H1 (cell line): Measurements from ENCODE around the gene INSIG1. TPM values are rescaled to one million over a fixed set of nuclear protein-coding genes. Genes with fewer than 3 reads are reported as not detected.

Experiments
- CTCF ChIA-PET: fragments of 300-600 bp; sonication (Branson Sonifier 250); formaldehyde crosslinking; loops from one replicate; lab custom pipeline; 2021; ENCODE audit not compliant: partially characterized antibody; lab: Charles Lee
- POLR2A ChIA-PET: fragments of 300-600 bp; sonication (Branson Sonifier 250); formaldehyde crosslinking; loops from one replicate; lab custom pipeline; 2021; ENCODE audit warnings: inconsistent platforms; ENCODE audit not compliant: partially characterized antibody; lab: Charles Lee
- DNase-seq, 2 experiments: peaks; one replicate each; pipeline versions ENCODE4 v3.0.0 to v3.0.0-alpha.2; 2010 to 2022; ENCODE audit warnings: low spot score in 2 of 2, low read depth in 1 of 2, mixed read lengths in 1 of 2
- FAIRE-seq: peaks from 2 replicates; lab custom pipeline; 2011; peaks lifted over from hg19 to GRCh38; lab: Jason Lieb, UNC
- H2AFZ ChIP-seq: 2 replicates; pipeline ENCODE4 v1.8.1; 2012; ENCODE audit warnings: low read length, inconsistent platforms
- H2AK5ac ChIP-seq: 2 replicates; pipeline ENCODE4 v1.6.1; 2013; ENCODE audit warnings: low read depth, low read length
- H2BK120ac ChIP-seq: replicated peaks from 2 replicates; pipeline ENCODE3; 2013; ENCODE audit warnings: low read depth, low read length, inconsistent platforms
- H2BK12ac ChIP-seq: 2 replicates; pipeline ENCODE4 v1.6.1; 2013; ENCODE audit warnings: low read depth, low read length
- H2BK15ac ChIP-seq: 2 replicates; pipeline ENCODE4 v1.6.1; 2013; ENCODE audit warnings: low read length
- H2BK20ac ChIP-seq: 2 replicates; pipeline ENCODE4 v1.6.1; 2013; ENCODE audit warnings: low read length
- H2BK5ac ChIP-seq: 2 replicates; pipeline ENCODE4 v1.6.1; 2013; ENCODE audit warnings: low read depth, low read length
- H3K14ac ChIP-seq: 2 replicates; pipeline ENCODE4 v1.6.1; 2013; ENCODE audit warnings: inconsistent platforms; ENCODE audit not compliant: insufficient read length
- H3K18ac ChIP-seq: 2 replicates; pipeline ENCODE4 v1.6.1; 2013; ENCODE audit warnings: low read length; ENCODE audit errors: extremely low read depth
- H3K23ac ChIP-seq: 2 replicates; pipeline ENCODE4 v1.6.1; 2013; ENCODE audit warnings: inconsistent platforms; ENCODE audit not compliant: insufficient read length
- H3K23me2 ChIP-seq: 2 replicates; pipeline ENCODE4 v1.6.1; 2013; ENCODE audit warnings: low read depth, low read length
- H3K27ac ChIP-seq: 2 replicates; pipeline ENCODE4 v1.6.1; 2011; ENCODE audit warnings: low read depth, low read length, inconsistent platforms
- H3K27me3 ChIP-seq, 4 experiments: replicated peaks in 1 of 4; 1 replicate in 1 of 4; 2 replicates in 3 of 4; pipeline versions ENCODE4 v1.6.1 to v1.8.1; 2011 to 2013; ENCODE audit warnings: low read length in 3 of 4, mild to moderate bottlenecking in 3 of 4, inconsistent platforms in 2 of 4, mixed read lengths in 2 of 4, moderate library complexity in 1 of 4; ENCODE audit not compliant: control insufficient read depth in 3 of 4, insufficient read depth in 3 of 4; ENCODE audit errors: extremely low read depth in 1 of 4
- H3K36me3 ChIP-seq, 4 experiments: 2 replicates each; pipeline versions ENCODE4 v1.6.1 to v1.8.1; 2011 to 2013; ENCODE audit warnings: mild to moderate bottlenecking in 4 of 4, low read length in 3 of 4, moderate library complexity in 2 of 4, control low read depth in 1 of 4, inconsistent platforms in 1 of 4; ENCODE audit not compliant: insufficient read depth in 4 of 4, control insufficient read depth in 2 of 4
- H3K4ac ChIP-seq: replicated peaks from 2 replicates; pipeline ENCODE3; 2013; ENCODE audit warnings: low read length, low read depth, mixed read lengths, inconsistent platforms; ENCODE audit not compliant: insufficient read length
- H3K4me1 ChIP-seq, 4 experiments: replicated peaks in 1 of 4; 1 replicate in 1 of 4; 2 replicates in 3 of 4; pipeline versions ENCODE4 v1.6.1 to v1.8.1; 2011 to 2013; ENCODE audit warnings: low read length in 3 of 4, inconsistent platforms in 2 of 4, mixed read lengths in 1 of 4; ENCODE audit not compliant: insufficient read depth in 4 of 4, control insufficient read depth in 3 of 4
- H3K4me2 ChIP-seq, 2 experiments: 2 replicates each; pipeline versions ENCODE4 v1.6.1 to v1.8.1; 2011 to 2013; ENCODE audit warnings: low read depth in 2 of 2, low read length in 2 of 2, control low read depth in 1 of 2, inconsistent platforms in 1 of 2, mild to moderate bottlenecking in 1 of 2; ENCODE audit not compliant: insufficient read depth in 1 of 2
- H3K4me3 ChIP-seq, 4 experiments: fragments of 200-600, 300-600 bp in 1 of 4; sonication (generic), shearing (Covaris generic), sonication (Bioruptor Twin) in 1 of 4; 2 replicates each; pipeline versions ENCODE4 v1.5.1 to v1.8.1; 2011 to 2016; ENCODE audit warnings: low read length in 4 of 4, low read depth in 3 of 4, control low read depth in 2 of 4, inconsistent platforms in 2 of 4, mild to moderate bottlenecking in 2 of 4, mixed read lengths in 1 of 4, moderate library complexity in 1 of 4; ENCODE audit not compliant: insufficient read depth in 2 of 4; ENCODE audit errors: extremely low read depth in 1 of 4
- H3K56ac ChIP-seq: replicated peaks from 2 replicates; pipeline ENCODE3; 2013; ENCODE audit warnings: low read depth, mild to moderate bottlenecking, mixed read lengths, low read length, inconsistent platforms; ENCODE audit not compliant: insufficient read length
- H3K79me1 ChIP-seq: 2 replicates; pipeline ENCODE4 v1.6.1; 2013; ENCODE audit warnings: low read depth, low read length, control low read depth
- H3K79me2 ChIP-seq, 2 experiments: 2 replicates each; pipeline versions ENCODE4 v1.6.1 to v1.8.1; 2012 to 2013; ENCODE audit warnings: low read length in 2 of 2, mild to moderate bottlenecking in 2 of 2, inconsistent platforms in 1 of 2; ENCODE audit not compliant: insufficient read depth in 2 of 2, control insufficient read depth in 1 of 2
- H3K9ac ChIP-seq, 4 experiments: replicated peaks in 1 of 4; 1 replicate in 1 of 4; 2 replicates in 3 of 4; pipeline versions ENCODE4 v1.6.1 to v1.8.1; 2011 to 2013; ENCODE audit warnings: low read depth in 3 of 4, low read length in 3 of 4, control low read depth in 2 of 4, mild to moderate bottlenecking in 2 of 4, moderate library complexity in 2 of 4, inconsistent platforms in 1 of 4; ENCODE audit errors: extremely low read depth in 1 of 4
- H3K9me3 ChIP-seq, 2 experiments: 2 replicates each; pipeline versions ENCODE4 v1.6.1 to v1.8.1; 2012 to 2013; ENCODE audit warnings: mild to moderate bottlenecking in 2 of 2, moderate library complexity in 2 of 2, control low read depth in 1 of 2, inconsistent platforms in 1 of 2, low read depth in 1 of 2, low read length in 1 of 2, mixed read lengths in 1 of 2; ENCODE audit not compliant: insufficient read depth in 2 of 2
- H4K20me1 ChIP-seq, 2 experiments: replicated peaks in 1 of 2; 2 replicates each; pipeline versions ENCODE3 to v1.8.1; 2011 to 2013; ENCODE audit warnings: inconsistent platforms in 2 of 2, low read length in 2 of 2, mild to moderate bottlenecking in 1 of 2; ENCODE audit not compliant: insufficient read depth in 2 of 2, control insufficient read depth in 1 of 2
- H4K5ac ChIP-seq: 2 replicates; pipeline ENCODE4 v1.6.1; 2013; ENCODE audit warnings: low read length, low read depth, mixed read lengths, inconsistent platforms; ENCODE audit not compliant: insufficient read length
- H4K8ac ChIP-seq: 2 replicates; pipeline ENCODE4 v1.8.0; 2013; ENCODE audit warnings: mild to moderate bottlenecking, moderate library complexity, low read length, inconsistent platforms; ENCODE audit not compliant: insufficient read depth; ENCODE audit errors: extremely low read depth
- H4K91ac ChIP-seq: replicated peaks from 2 replicates; pipeline ENCODE3; 2013; ENCODE audit warnings: low read length, mixed read lengths, inconsistent platforms; ENCODE audit not compliant: insufficient read length
- CTBP2 ChIP-seq: IDR thresholded peaks from 2 replicates; pipeline ENCODE4 v1.7.0; 2011; ENCODE audit warnings: borderline replicate concordance, mild to moderate bottlenecking, moderate library complexity, mixed read lengths, low read length; ENCODE audit not compliant: insufficient read depth, insufficient read length
- JUND ChIP-seq: IDR thresholded peaks from 2 replicates; pipeline ENCODE4 v1.6.1; 2011; ENCODE audit warnings: mild to moderate bottlenecking, improper control_type of control experiment, low read length
- NANOG ChIP-seq: IDR thresholded peaks from 2 replicates; pipeline ENCODE4 v1.6.1; 2011; ENCODE audit warnings: low read length, low read depth, mild to moderate bottlenecking, inconsistent platforms; ENCODE audit not compliant: insufficient read depth, poor library complexity, severe bottlenecking
- TBP ChIP-seq: IDR thresholded peaks from 2 replicates; pipeline ENCODE4 v1.6.1; 2011; ENCODE audit warnings: low read depth, low read length, improper control_type of control experiment
- WGBS, 2 experiments: shearing (Covaris generic) in 1 of 2; methylation state at CpG; one replicate each; pipeline versions ENCODE4 v1.1.6 to v1.1.7; 2013 to 2015; ENCODE audit warnings: low lambda C conversion rate in 2 of 2, mixed read lengths in 2 of 2, inconsistent platforms in 1 of 2, low coverage in 1 of 2, missing lambda C conversion rate in 1 of 2; ENCODE audit not compliant: insufficient replicate concordance in 2 of 2, insufficient coverage in 1 of 2, insufficient read length in 1 of 2; ENCODE audit errors: extremely low coverage in 1 of 2, missing lambda C conversion rate in 1 of 2; 5-methylcytosine and 5-hydroxymethylcytosine counted together
- polyA plus RNA-seq, 7 experiments: library from polyadenylated mRNA; depleted of rRNA in 3 of 7; stranded (reverse) in 5 of 7; unstranded in 2 of 7; fragments of >200 nt in 5 of 7; fragments of 200-250 nt in 2 of 7; gene quantifications; 1 replicate in 5 of 7; 2 replicates in 1 of 7; 4 replicates in 1 of 7; pipeline versions ENCODE4 v1.2.1 to v1.2.3, GENCODE V29; 2011 to 2013; ENCODE audit warnings: missing spikeins in 2 of 7, mixed read lengths in 2 of 7
- total RNA-seq: library from RNA; stranded (reverse); fragmentation: NEBNext Ultra II Directional; extraction: Animal tissue kit (Norgen Biotek cat#: 25700); gene quantifications from 2 replicates; pipeline ENCODE4 v1.2.1, GENCODE V29; 2021

The INSIG1 gene
- total and polyA plus RNA-seq, 2 of the 8 experiments (the other 6 are each of a cell fraction or from before 2014, with no cell fraction given): 40.0 to 58.4 TPM

- H4K5ac ChIP-seq: no peak overlapping the region
- H4K91ac ChIP-seq: no peak overlapping the region
- no peak overlapping the region for H3K4me3 ChIP-seq
- DNase-seq (no peak), FAIRE-seq (no peak)
- no peak overlapping the region for H2BK12ac ChIP-seq
- no peaks in the 10 kb centered on the region for H3K36me3 ChIP-seq
- TF ChIP-seq CTBP2 (no peak), JUND (no peak), TBP (no peak), NANOG (no peak)
- H3K79me2 ChIP-seq: no peaks in the 10 kb centered on the region
- no peak overlapping the region for H3K23ac ChIP-seq
- H2AFZ ChIP-seq: no peak overlapping the region
- no peak overlapping the region for H2BK5ac ChIP-seq
- H3K23me2 ChIP-seq: no peaks in the 10 kb centered on the region
- H3K4me2 ChIP-seq: no peak overlapping the region
- H3K56ac ChIP-seq: no peak overlapping the region
- H3K9me3 ChIP-seq: peaks cover 3% of the 10 kb centered on the region in 2 experiments; a peak in 1 of 4 replicates
- H2BK20ac ChIP-seq: no peak overlapping the region
- no peaks in the 10 kb centered on the region for H3K79me1 ChIP-seq
- ChIA-PET POLR2A (no interaction called here), CTCF (interaction anchor here (0.8 to 2.6 kb wide), 4 partner anchors 9 to 401 kb away, joined by 3 to 12 read pairs (median 4); no protein-coding TSS in a partner anchor)
- no peak overlapping the region for H2BK120ac ChIP-seq
- no peak overlapping the region for H2BK15ac ChIP-seq
- H3K18ac ChIP-seq: no peak overlapping the region
- 90% methylated on average over 5 of the region's 5 CpGs; no CpG with 5 or more reads in 1 of the 2 experiments for WGBS, 2 experiments
- no peak overlapping the region for H3K14ac ChIP-seq
- H3K4me1 ChIP-seq: peaks cover 0 to 8% (median 2%) of the 10 kb centered on the region in 4 experiments; a peak in 3 of 7 replicates
- H4K8ac ChIP-seq: no peak overlapping the region
- no peak overlapping the region for H3K9ac ChIP-seq
- no peak overlapping the region for H3K4ac ChIP-seq
- H3K27me3 ChIP-seq: peaks cover 0 to 6% (median 0%) of the 10 kb centered on the region in 4 experiments; a peak in 2 of 7 replicates
- H3K27ac ChIP-seq: no peak overlapping the region
- H4K20me1 ChIP-seq: peaks cover 0 to 8% of the 10 kb centered on the region in 2 experiments
- no peak overlapping the region for H2AK5ac ChIP-seq
These were observed 55.1 kb downstream of the INSIG1 start for GRCh38 chr7:155352753-155353115.
